HEK293 (cell line): Measurements from ENCODE around the gene JAKMIP1.

Experiments
- ZNF121 ChIP-seq: fragments of 450-650 bp; formaldehyde crosslinking; IDR thresholded peaks from 2 replicates; pipeline ENCODE4 v1.5.1; 2016; ENCODE audit warnings: missing biosample characterization, missing genetic modification characterization
- ZNF133 ChIP-seq: fragments of 450-650 bp; formaldehyde crosslinking; IDR thresholded peaks from 2 replicates; pipeline ENCODE4 v1.5.1; 2016; ENCODE audit warnings: missing biosample characterization, missing genetic modification characterization
- ZNF354C ChIP-seq: fragments of 450-650 bp; formaldehyde crosslinking; IDR thresholded peaks from 2 replicates; pipeline ENCODE4 v1.5.1; 2016; ENCODE audit warnings: missing biosample characterization, missing genetic modification characterization, low read depth, borderline replicate concordance
- ZNF585B ChIP-seq: fragments of 450-650 bp; formaldehyde crosslinking; IDR thresholded peaks from 2 replicates; pipeline ENCODE4 v1.5.1; 2016; ENCODE audit warnings: missing biosample characterization, missing genetic modification characterization
- TF ChIP-seq, protein P1 (sequence below): fragments of 450-650 bp; formaldehyde crosslinking; IDR thresholded peaks from 2 replicates; pipeline ENCODE4 v1.5.1; 2016; ENCODE audit warnings: missing biosample characterization, missing genetic modification characterization
- TF ChIP-seq, protein P2 (sequence below): fragments of 450-650 bp; formaldehyde crosslinking; optimal IDR thresholded peaks from 2 replicates; pipeline ENCODE3; 2016; ENCODE audit warnings: missing biosample characterization, mild to moderate bottlenecking, missing genetic modification characterization
- TF ChIP-seq, protein P3 (sequence below): fragments of 450-650 bp; formaldehyde crosslinking; IDR thresholded peaks from 2 replicates; pipeline ENCODE4 v1.5.1; 2016; ENCODE audit warnings: missing biosample characterization, missing genetic modification characterization
- TF ChIP-seq, protein P4 (sequence below): fragments of 450-650 bp; IDR thresholded peaks from 2 replicates; pipeline ENCODE4 v1.5.1; 2018; ENCODE audit warnings: missing biosample characterization, mild to moderate bottlenecking, missing genetic modification characterization
- TF ChIP-seq, protein P5 (sequence below): fragments of 450-650 bp; formaldehyde crosslinking; IDR thresholded peaks from 2 replicates; pipeline ENCODE4 v1.5.1; 2016; ENCODE audit warnings: missing biosample characterization, missing genetic modification characterization, low read depth
- TF ChIP-seq, protein P6 (sequence below): fragments of 450-650 bp; formaldehyde crosslinking; IDR thresholded peaks from 2 replicates; pipeline ENCODE4 v1.5.1; 2016; ENCODE audit warnings: missing biosample characterization, missing genetic modification characterization

DNA sequence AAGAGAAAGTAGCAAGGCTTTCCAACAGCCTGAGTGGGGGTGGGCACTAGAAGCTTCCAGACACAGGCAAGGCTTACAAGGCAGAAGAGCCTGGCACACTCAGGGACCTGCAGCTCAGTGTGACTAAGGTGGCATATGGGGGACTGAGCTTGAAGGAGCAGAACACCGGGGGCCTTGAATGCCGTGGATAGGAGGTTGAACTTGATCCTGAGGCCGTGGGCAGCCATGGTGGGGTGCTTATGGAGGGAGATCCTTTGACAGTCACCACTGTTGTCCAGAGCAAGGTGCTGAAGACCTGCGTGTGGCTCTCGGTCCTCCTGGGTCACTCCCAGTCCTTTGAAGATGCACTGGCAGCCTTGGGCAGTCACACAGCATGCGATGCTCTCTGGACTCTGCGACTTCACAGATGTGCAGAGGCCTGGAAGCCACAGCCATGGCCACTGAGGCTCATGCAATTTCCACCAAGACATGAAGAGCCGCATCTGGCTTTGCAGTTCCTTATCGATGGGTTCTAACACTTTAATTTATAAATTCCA lies 200.5 kb downstream of the JAKMIP1 start:
- TF ChIP-seq, protein P1, sequence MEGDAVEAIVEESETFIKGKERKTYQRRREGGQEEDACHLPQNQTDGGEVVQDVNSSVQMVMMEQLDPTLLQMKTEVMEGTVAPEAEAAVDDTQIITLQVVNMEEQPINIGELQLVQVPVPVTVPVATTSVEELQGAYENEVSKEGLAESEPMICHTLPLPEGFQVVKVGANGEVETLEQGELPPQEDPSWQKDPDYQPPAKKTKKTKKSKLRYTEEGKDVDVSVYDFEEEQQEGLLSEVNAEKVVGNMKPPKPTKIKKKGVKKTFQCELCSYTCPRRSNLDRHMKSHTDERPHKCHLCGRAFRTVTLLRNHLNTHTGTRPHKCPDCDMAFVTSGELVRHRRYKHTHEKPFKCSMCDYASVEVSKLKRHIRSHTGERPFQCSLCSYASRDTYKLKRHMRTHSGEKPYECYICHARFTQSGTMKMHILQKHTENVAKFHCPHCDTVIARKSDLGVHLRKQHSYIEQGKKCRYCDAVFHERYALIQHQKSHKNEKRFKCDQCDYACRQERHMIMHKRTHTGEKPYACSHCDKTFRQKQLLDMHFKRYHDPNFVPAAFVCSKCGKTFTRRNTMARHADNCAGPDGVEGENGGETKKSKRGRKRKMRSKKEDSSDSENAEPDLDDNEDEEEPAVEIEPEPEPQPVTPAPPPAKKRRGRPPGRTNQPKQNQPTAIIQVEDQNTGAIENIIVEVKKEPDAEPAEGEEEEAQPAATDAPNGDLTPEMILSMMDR (tag by site-specific recombination), result no peak
- TF ChIP-seq ZNF133 (tag by site-specific recombination), result no peak
- TF ChIP-seq, protein P2, sequence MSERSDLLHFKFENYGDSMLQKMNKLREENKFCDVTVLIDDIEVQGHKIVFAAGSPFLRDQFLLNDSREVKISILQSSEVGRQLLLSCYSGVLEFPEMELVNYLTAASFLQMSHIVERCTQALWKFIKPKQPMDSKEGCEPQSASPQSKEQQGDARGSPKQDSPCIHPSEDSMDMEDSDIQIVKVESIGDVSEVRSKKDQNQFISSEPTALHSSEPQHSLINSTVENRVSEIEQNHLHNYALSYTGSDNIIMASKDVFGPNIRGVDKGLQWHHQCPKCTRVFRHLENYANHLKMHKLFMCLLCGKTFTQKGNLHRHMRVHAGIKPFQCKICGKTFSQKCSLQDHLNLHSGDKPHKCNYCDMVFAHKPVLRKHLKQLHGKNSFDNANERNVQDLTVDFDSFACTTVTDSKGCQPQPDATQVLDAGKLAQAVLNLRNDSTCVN (tag by site-specific recombination), result no peak
- TF ChIP-seq, protein P3, sequence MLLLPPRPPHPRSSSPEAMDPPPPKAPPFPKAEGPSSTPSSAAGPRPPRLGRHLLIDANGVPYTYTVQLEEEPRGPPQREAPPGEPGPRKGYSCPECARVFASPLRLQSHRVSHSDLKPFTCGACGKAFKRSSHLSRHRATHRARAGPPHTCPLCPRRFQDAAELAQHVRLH (tag by site-specific recombination), result no peak
- no peak for TF ChIP-seq ZNF121 (tag by site-specific recombination)
- no peak for TF ChIP-seq ZNF354C (tag by site-specific recombination)
- TF ChIP-seq, protein P4, sequence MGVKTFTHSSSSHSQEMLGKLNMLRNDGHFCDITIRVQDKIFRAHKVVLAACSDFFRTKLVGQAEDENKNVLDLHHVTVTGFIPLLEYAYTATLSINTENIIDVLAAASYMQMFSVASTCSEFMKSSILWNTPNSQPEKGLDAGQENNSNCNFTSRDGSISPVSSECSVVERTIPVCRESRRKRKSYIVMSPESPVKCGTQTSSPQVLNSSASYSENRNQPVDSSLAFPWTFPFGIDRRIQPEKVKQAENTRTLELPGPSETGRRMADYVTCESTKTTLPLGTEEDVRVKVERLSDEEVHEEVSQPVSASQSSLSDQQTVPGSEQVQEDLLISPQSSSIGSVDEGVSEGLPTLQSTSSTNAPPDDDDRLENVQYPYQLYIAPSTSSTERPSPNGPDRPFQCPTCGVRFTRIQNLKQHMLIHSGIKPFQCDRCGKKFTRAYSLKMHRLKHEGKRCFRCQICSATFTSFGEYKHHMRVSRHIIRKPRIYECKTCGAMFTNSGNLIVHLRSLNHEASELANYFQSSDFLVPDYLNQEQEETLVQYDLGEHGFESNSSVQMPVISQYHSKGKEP (tag by site-specific recombination), result no peak
- TF ChIP-seq ZNF585B (tag by site-specific recombination), result no peak
- TF ChIP-seq, protein P5, sequence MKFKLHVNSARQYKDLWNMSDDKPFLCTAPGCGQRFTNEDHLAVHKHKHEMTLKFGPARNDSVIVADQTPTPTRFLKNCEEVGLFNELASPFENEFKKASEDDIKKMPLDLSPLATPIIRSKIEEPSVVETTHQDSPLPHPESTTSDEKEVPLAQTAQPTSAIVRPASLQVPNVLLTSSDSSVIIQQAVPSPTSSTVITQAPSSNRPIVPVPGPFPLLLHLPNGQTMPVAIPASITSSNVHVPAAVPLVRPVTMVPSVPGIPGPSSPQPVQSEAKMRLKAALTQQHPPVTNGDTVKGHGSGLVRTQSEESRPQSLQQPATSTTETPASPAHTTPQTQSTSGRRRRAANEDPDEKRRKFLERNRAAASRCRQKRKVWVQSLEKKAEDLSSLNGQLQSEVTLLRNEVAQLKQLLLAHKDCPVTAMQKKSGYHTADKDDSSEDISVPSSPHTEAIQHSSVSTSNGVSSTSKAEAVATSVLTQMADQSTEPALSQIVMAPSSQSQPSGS (tag by site-specific recombination), result no peak
- TF ChIP-seq, protein P6, sequence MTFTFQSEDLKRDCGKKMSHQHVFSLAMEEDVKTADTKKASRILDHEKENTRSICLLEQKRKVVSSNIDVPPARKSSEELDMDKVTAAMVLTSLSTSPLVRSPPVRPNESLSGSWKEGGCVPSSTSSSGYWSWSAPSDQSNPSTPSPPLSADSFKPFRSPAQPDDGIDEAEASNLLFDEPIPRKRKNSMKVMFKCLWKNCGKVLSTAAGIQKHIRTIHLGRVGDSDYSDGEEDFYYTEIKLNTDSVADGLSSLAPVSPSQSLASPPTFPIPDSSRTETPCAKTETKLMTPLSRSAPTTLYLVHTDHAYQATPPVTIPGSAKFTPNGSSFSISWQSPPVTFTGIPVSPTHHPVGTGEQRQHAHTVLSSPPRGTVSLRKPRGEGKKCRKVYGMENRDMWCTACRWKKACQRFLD, result no peak
